ENCODE results near the gene TSC2.
A peak's percentile ranks its signal among the peaks of the same experiment; 100 is the strongest.

GRCh38 chr16:2019921-2020831, 27.6 kb upstream of the TSC2 start:
- peak; percentile 42 for TF ChIP-seq EZH2 (IDR thresholded peaks at IDR 0.05; ENCODE audit: low read length, missing control alignments)
- no peak for TF ChIP-seq CTCF (conservative IDR thresholded peaks at IDR 0.05 in 1 of 2, IDR thresholded peaks at IDR 0.05 in 1 of 2; ENCODE audit: low read depth in 1 of 2, low read length in 2 of 2)
